HG03575 (cell line): ENCODE measurements around the gene CLTA.
A peak's percentile ranks its signal among the peaks of the same experiment; 100 is the strongest.

Experiments used
- ATAC-seq: cut with Tn5 transposase; IDR thresholded peaks from one replicate; pipeline ENCODE4 v1.9.1; 2021; ENCODE audit not compliant: unreplicated experiment, insufficient number of reproducible peaks, low FRiP score; ENCODE audit errors: extremely low read depth

The CLTA gene

GRCh38 chr9:36190388-36191289 lies at the start of gene CLTA:
CLTA (plus strand) TSS chr9:36190921; CDS start chr9:36191057, 136 bp downstream.
- peak; percentile 83 for ATAC-seq

GRCh38 chr9:36141288-36141687 lies 49.4 kb upstream of the CLTA start:
- ATAC-seq: no peak

- ATAC-seq: no peak
Observed at GRCh38 chr9:36141761-36142160, 49.0 kb upstream of the CLTA start.

GRCh38 chr9:36142510-36143244 lies 48.0 kb upstream of the CLTA start:
- no peak for ATAC-seq

GRCh38 chr9:36143245-36143641 lies 47.5 kb upstream of the CLTA start:
- no peak for ATAC-seq

- no peak for ATAC-seq
Observed at GRCh38 chr9:36144309-36145232, 46.1 kb upstream of the CLTA start.

- no peak for ATAC-seq
Observed at GRCh38 chr9:36145970-36146369, 44.8 kb upstream of the CLTA start.

- ATAC-seq: no peak
Observed at GRCh38 chr9:36146651-36147050, 44.1 kb upstream of the CLTA start.

GRCh38 chr9:36147441-36148175 lies 43.1 kb upstream of the CLTA start:
- ATAC-seq: no peak

- ATAC-seq: no peak
Observed at GRCh38 chr9:36148311-36149051, 42.2 kb upstream of the CLTA start.

GRCh38 chr9:36149197-36149596 lies 41.5 kb upstream of the CLTA start:
- ATAC-seq: no peak

GRCh38 chr9:36150574-36151315 lies 40.0 kb upstream of the CLTA start:
- ATAC-seq: no peak

GRCh38 chr9:36151316-36152210 lies 39.2 kb upstream of the CLTA start:
- peak; percentile 60 for ATAC-seq

- no peak for ATAC-seq
Observed at GRCh38 chr9:36152741-36153438, 37.8 kb upstream of the CLTA start.

- ATAC-seq: no peak
Observed at GRCh38 chr9:36153746-36154145, 37.0 kb upstream of the CLTA start.
